HEK293 (cell line): ENCODE measurements around the gene TM9SF1.

Source experiments
- HOXD13 ChIP-seq: sonication (generic); formaldehyde crosslinking; IDR thresholded peaks from 2 replicates; pipeline ENCODE4 v1.8.0; 2022; ENCODE audit warnings: missing genetic modification reagents, borderline replicate concordance
- KLF7 ChIP-seq: fragments of 450-650 bp; formaldehyde crosslinking; IDR thresholded peaks from 2 replicates; pipeline ENCODE4 v1.5.1; 2016; ENCODE audit warnings: missing biosample characterization, missing genetic modification characterization, borderline replicate concordance
- KLF8 ChIP-seq: fragments of 450-650 bp; formaldehyde crosslinking; IDR thresholded peaks from 2 replicates; pipeline ENCODE4 v1.5.1; 2016; ENCODE audit warnings: missing biosample characterization, missing genetic modification characterization
- PBX3 ChIP-seq: sonication (generic); formaldehyde crosslinking; IDR thresholded peaks from 2 replicates; pipeline ENCODE4 v1.8.1; 2022; ENCODE audit warnings: mild to moderate bottlenecking, moderate library complexity, missing genetic modification reagents
- REPIN1 ChIP-seq: fragments of 450-650 bp; formaldehyde crosslinking; IDR thresholded peaks from 2 replicates; pipeline ENCODE4 v1.5.1; 2017; ENCODE audit warnings: missing biosample characterization, missing genetic modification characterization, low read depth
- TCF7L2 ChIP-seq: IDR thresholded peaks from 2 replicates; pipeline ENCODE4 v1.6.1; 2011; ENCODE audit warnings: low read depth, mild to moderate bottlenecking, inconsistent platforms, low read length, moderate library complexity, borderline replicate concordance
- YY2 ChIP-seq: fragments of 450-650 bp; formaldehyde crosslinking; IDR thresholded peaks from 2 replicates; pipeline ENCODE4 v1.5.1; 2016; ENCODE audit warnings: missing biosample characterization, missing genetic modification characterization
- ZBTB10 ChIP-seq: fragments of 450-650 bp; formaldehyde crosslinking; IDR thresholded peaks from 2 replicates; pipeline ENCODE4 v1.5.1; 2016; ENCODE audit warnings: missing biosample characterization, missing genetic modification characterization
- ZBTB8A ChIP-seq: fragments of 450-650 bp; formaldehyde crosslinking; IDR thresholded peaks from 2 replicates; pipeline ENCODE4 v1.5.1; 2016; ENCODE audit warnings: missing biosample characterization, missing genetic modification characterization
- ZEB2 ChIP-seq: fragments of 450-650 bp; formaldehyde crosslinking; IDR thresholded peaks from 2 replicates; pipeline ENCODE4 v1.5.1; 2016; ENCODE audit warnings: missing biosample characterization, missing genetic modification characterization
- ZIC2 ChIP-seq: fragments of 450-650 bp; formaldehyde crosslinking; IDR thresholded peaks from 2 replicates; pipeline ENCODE4 v1.5.1; 2016; ENCODE audit warnings: missing biosample characterization, missing genetic modification characterization
- ZNF157 ChIP-seq: fragments of 450-650 bp; formaldehyde crosslinking; IDR thresholded peaks from 2 replicates; pipeline ENCODE4 v1.5.1; 2016; ENCODE audit warnings: missing biosample characterization, missing genetic modification characterization
- ZNF184 ChIP-seq: fragments of 450-650 bp; IDR thresholded peaks from 2 replicates; pipeline ENCODE4 v1.5.1; 2018; ENCODE audit warnings: missing biosample characterization, mild to moderate bottlenecking, missing genetic modification characterization
- ZNF324 ChIP-seq: fragments of 450-650 bp; formaldehyde crosslinking; IDR thresholded peaks from 2 replicates; pipeline ENCODE4 v1.5.1; 2016; ENCODE audit warnings: missing biosample characterization, missing genetic modification characterization
- ZNF426 ChIP-seq: fragments of 450-650 bp; formaldehyde crosslinking; IDR thresholded peaks from 2 replicates; pipeline ENCODE4 v1.5.1; 2017; ENCODE audit warnings: missing biosample characterization, missing genetic modification characterization, mild to moderate bottlenecking, inconsistent platforms, moderate library complexity
- ZNF600 ChIP-seq: fragments of 450-650 bp; formaldehyde crosslinking; IDR thresholded peaks from 2 replicates; pipeline ENCODE4 v1.5.1; 2016; ENCODE audit warnings: missing biosample characterization, missing genetic modification characterization
- ZNF621 ChIP-seq: fragments of 450-650 bp; formaldehyde crosslinking; IDR thresholded peaks from 2 replicates; pipeline ENCODE4 v1.5.1; 2017; ENCODE audit warnings: missing biosample characterization, missing genetic modification characterization
- ZNF639 ChIP-seq: fragments of 450-650 bp; formaldehyde crosslinking; IDR thresholded peaks from 2 replicates; pipeline ENCODE4 v1.5.1; 2016; ENCODE audit warnings: missing biosample characterization, missing genetic modification characterization
- ZNF677 ChIP-seq: fragments of 450-650 bp; IDR thresholded peaks from 2 replicates; pipeline ENCODE4 v1.5.0; 2018; ENCODE audit warnings: missing biosample characterization, mild to moderate bottlenecking, missing genetic modification characterization, moderate library complexity
- ZNF776 ChIP-seq: fragments of 450-650 bp; formaldehyde crosslinking; IDR thresholded peaks from 2 replicates; pipeline ENCODE4 v1.5.0; 2017; ENCODE audit warnings: missing biosample characterization, missing genetic modification characterization, borderline replicate concordance
- ZNF777 ChIP-seq: fragments of 450-650 bp; formaldehyde crosslinking; IDR thresholded peaks from 2 replicates; pipeline ENCODE4 v1.5.1; 2017; ENCODE audit warnings: missing biosample characterization, missing genetic modification characterization, borderline replicate concordance
- ZNF830 ChIP-seq: fragments of 450-650 bp; IDR thresholded peaks from 2 replicates; pipeline ENCODE4 v1.5.0; 2018; ENCODE audit warnings: missing biosample characterization, missing genetic modification characterization, low read depth, mild to moderate bottlenecking, moderate library complexity
- TF ChIP-seq, protein P1 (sequence below): fragments of 450-650 bp; formaldehyde crosslinking; IDR thresholded peaks from 2 replicates; pipeline ENCODE4 v1.5.1; 2016; ENCODE audit warnings: missing biosample characterization, missing genetic modification characterization
- TF ChIP-seq, protein P2 (sequence below): fragments of 450-650 bp; formaldehyde crosslinking; IDR thresholded peaks from 2 replicates; pipeline ENCODE4 v1.5.1; 2016; ENCODE audit warnings: missing biosample characterization, missing genetic modification characterization
- TF ChIP-seq, protein P3 (sequence below): fragments of 450-650 bp; formaldehyde crosslinking; IDR thresholded peaks from 2 replicates; pipeline ENCODE4 v1.5.1; 2016; ENCODE audit warnings: missing biosample characterization, missing genetic modification characterization, low read depth
- TF ChIP-seq, protein P4 (sequence below): fragments of 450-650 bp; formaldehyde crosslinking; IDR thresholded peaks from 2 replicates; pipeline ENCODE4 v1.5.0; 2017; ENCODE audit warnings: missing biosample characterization, missing genetic modification characterization, borderline replicate concordance

Gene TM9SF1

DNA sequence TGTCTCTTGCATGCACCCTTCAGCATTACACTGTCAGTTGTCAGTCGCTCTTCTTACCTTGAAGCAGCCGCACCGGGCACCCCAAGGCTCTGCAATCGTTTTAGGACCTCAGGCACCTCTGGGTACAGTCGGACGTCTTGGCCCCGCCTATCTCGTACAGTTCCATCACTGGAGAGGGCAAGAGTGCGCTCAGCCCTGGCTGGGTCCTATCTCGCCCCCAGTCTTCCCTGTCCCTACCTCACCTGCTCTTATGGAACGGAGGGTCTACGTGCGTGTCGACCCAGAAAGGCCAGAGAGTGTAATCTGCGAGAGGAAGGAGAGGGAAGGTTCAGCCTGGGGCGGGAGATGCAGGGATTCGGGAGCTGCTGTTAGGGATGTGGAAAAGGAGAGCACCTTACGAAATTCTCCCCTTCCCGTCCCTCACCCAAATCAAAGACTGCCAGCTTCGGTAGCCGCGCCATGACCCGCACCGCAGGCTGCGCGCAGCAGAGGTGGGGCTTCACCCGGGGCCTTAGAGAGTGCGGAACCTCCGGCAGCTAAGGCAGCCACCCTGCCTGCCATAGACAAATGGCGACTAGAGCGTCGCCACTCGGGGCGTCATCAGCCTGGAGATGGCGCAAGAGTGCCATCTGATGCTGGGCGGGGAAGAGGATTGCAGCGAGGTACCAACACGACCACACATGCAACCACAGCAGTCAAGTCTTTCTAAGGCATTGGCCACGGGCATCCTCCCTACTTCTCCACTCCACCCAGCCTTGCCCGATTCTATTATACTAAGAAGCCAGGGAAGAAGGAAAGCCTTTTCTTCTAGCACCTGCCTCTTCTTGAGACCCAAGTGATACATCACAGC is 20.5 kb upstream of the TM9SF1 start, which contains the start of gene MDP1 (continued):
- 0 out of 2 replicates have a peak, but pooled peaks have one; percentile 8 for TF ChIP-seq ZIC2 (tag by site-specific recombination)
- peak; percentile 72 for TF ChIP-seq PBX3 (CRISPR knock-in tag)
- no peak for TF ChIP-seq ZNF157
- peak; percentile 43; the same call in 1 of the 2 replicates for TF ChIP-seq ZBTB8A (tag by site-specific recombination)
- TF ChIP-seq, protein P1, sequence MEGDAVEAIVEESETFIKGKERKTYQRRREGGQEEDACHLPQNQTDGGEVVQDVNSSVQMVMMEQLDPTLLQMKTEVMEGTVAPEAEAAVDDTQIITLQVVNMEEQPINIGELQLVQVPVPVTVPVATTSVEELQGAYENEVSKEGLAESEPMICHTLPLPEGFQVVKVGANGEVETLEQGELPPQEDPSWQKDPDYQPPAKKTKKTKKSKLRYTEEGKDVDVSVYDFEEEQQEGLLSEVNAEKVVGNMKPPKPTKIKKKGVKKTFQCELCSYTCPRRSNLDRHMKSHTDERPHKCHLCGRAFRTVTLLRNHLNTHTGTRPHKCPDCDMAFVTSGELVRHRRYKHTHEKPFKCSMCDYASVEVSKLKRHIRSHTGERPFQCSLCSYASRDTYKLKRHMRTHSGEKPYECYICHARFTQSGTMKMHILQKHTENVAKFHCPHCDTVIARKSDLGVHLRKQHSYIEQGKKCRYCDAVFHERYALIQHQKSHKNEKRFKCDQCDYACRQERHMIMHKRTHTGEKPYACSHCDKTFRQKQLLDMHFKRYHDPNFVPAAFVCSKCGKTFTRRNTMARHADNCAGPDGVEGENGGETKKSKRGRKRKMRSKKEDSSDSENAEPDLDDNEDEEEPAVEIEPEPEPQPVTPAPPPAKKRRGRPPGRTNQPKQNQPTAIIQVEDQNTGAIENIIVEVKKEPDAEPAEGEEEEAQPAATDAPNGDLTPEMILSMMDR: peak; percentile 93
- TF ChIP-seq ZEB2 (tag by site-specific recombination): peak; percentile 69
- TF ChIP-seq ZNF600: peak; percentile 93
- TF ChIP-seq, protein P2, sequence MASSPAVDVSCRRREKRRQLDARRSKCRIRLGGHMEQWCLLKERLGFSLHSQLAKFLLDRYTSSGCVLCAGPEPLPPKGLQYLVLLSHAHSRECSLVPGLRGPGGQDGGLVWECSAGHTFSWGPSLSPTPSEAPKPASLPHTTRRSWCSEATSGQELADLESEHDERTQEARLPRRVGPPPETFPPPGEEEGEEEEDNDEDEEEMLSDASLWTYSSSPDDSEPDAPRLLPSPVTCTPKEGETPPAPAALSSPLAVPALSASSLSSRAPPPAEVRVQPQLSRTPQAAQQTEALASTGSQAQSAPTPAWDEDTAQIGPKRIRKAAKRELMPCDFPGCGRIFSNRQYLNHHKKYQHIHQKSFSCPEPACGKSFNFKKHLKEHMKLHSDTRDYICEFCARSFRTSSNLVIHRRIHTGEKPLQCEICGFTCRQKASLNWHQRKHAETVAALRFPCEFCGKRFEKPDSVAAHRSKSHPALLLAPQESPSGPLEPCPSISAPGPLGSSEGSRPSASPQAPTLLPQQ (tag by site-specific recombination): peak; percentile 82; the same call in 1 of the 2 replicates
- peak; percentile 81 for TF ChIP-seq ZNF639 (tag by site-specific recombination)
- TF ChIP-seq ZNF677: no peak
- TF ChIP-seq REPIN1: no peak
- TF ChIP-seq ZNF776 (tag by site-specific recombination): no peak
- no peak for TF ChIP-seq HOXD13 (CRISPR knock-in tag)
- no peak for TF ChIP-seq ZNF777
- TF ChIP-seq TCF7L2: no peak
- 0 out of 2 replicates have a peak, but pooled peaks have one; percentile 8 for TF ChIP-seq ZNF184
- TF ChIP-seq YY2 (tag by site-specific recombination): peak; percentile 86
- TF ChIP-seq ZNF830: no peak
- TF ChIP-seq KLF8 (tag by site-specific recombination): peak; percentile 98
- TF ChIP-seq, protein P3, sequence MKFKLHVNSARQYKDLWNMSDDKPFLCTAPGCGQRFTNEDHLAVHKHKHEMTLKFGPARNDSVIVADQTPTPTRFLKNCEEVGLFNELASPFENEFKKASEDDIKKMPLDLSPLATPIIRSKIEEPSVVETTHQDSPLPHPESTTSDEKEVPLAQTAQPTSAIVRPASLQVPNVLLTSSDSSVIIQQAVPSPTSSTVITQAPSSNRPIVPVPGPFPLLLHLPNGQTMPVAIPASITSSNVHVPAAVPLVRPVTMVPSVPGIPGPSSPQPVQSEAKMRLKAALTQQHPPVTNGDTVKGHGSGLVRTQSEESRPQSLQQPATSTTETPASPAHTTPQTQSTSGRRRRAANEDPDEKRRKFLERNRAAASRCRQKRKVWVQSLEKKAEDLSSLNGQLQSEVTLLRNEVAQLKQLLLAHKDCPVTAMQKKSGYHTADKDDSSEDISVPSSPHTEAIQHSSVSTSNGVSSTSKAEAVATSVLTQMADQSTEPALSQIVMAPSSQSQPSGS (tag by site-specific recombination): no peak
- 0 out of 2 replicates have a peak, but pooled peaks have one; percentile 55 for TF ChIP-seq KLF7
- TF ChIP-seq, protein P4, sequence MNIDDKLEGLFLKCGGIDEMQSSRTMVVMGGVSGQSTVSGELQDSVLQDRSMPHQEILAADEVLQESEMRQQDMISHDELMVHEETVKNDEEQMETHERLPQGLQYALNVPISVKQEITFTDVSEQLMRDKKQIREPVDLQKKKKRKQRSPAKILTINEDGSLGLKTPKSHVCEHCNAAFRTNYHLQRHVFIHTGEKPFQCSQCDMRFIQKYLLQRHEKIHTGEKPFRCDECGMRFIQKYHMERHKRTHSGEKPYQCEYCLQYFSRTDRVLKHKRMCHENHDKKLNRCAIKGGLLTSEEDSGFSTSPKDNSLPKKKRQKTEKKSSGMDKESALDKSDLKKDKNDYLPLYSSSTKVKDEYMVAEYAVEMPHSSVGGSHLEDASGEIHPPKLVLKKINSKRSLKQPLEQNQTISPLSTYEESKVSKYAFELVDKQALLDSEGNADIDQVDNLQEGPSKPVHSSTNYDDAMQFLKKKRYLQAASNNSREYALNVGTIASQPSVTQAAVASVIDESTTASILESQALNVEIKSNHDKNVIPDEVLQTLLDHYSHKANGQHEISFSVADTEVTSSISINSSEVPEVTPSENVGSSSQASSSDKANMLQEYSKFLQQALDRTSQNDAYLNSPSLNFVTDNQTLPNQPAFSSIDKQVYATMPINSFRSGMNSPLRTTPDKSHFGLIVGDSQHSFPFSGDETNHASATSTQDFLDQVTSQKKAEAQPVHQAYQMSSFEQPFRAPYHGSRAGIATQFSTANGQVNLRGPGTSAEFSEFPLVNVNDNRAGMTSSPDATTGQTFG (tag by site-specific recombination): no peak
- TF ChIP-seq ZNF324 (tag by site-specific recombination): peak; percentile 76; the same call in 1 of the 2 replicates
- TF ChIP-seq ZNF621 (tag by site-specific recombination): no peak
- no peak for TF ChIP-seq ZBTB10 (tag by site-specific recombination)
- TF ChIP-seq ZNF426 (tag by site-specific recombination): no peak
